Measurements from ENCODE around the gene PIGP. TPM values are rescaled to one million over a fixed set of nuclear protein-coding genes. Genes with fewer than 3 reads are reported as not detected.
A peak's percentile ranks its signal among the peaks of the same experiment; 100 is the strongest.

Gene PIGP
- total and polyA plus RNA-seq, 2 of the 13 experiments (the other 11 are each of a cell fraction or from before 2014, with no cell fraction given): 14.8 to 33.4 TPM

- TF ChIP-seq ZNF280B (CRISPR knock-in tag; IDR thresholded peaks at IDR 0.05; ENCODE audit: borderline replicate concordance) (no peak), ZNF589 (CRISPR knock-in tag; conservative IDR thresholded peaks at IDR 0.05) (no peak), ZNF740 (CRISPR knock-in tag; IDR thresholded peaks at IDR 0.05) (no peak), KDM5A (IDR thresholded peaks at IDR 0.05; ENCODE audit: borderline replicate concordance, low read length) (no peak), NR1H2 (CRISPR knock-in tag; IDR thresholded peaks at IDR 0.05; ENCODE audit: borderline replicate concordance, low read depth) (no peak), ELF4 (CRISPR knock-in tag; IDR thresholded peaks at IDR 0.05; ENCODE audit: borderline replicate concordance) (no peak), BHLHE40 (IDR thresholded peaks at IDR 0.05; ENCODE audit: low read length) (no peak), CREB1 (IDR thresholded peaks at IDR 0.05) (peak; percentile 58; the same call in 1 of the 2 replicates), CREB1 (CRISPR knock-in tag; IDR thresholded peaks at IDR 0.05) (no peak; the same call in 1 of the 2 replicates), ZNF44 (CRISPR knock-in tag; IDR thresholded peaks at IDR 0.05) (no peak), JDP2 (CRISPR knock-in tag; IDR thresholded peaks at IDR 0.05; ENCODE audit: borderline replicate concordance) (no peak), ZNF24 (IDR thresholded peaks at IDR 0.05) (peak; percentile 96), GABPA (IDR thresholded peaks at IDR 0.05; ENCODE audit: low read depth, low read length) (no peak), GABPA (CRISPR knock-in tag; IDR thresholded peaks at IDR 0.05; ENCODE audit: low read depth) (no peak), RBM39 (IDR thresholded peaks at IDR 0.05; ENCODE audit: low read depth, low read length, poor library complexity, severe bottlenecking) (no peak), ZBTB7B (CRISPR knock-in tag; IDR thresholded peaks at IDR 0.05) (no peak), HMGXB3 (CRISPR knock-in tag; IDR thresholded peaks at IDR 0.05; ENCODE audit: borderline replicate concordance) (no peak), ZNF570 (CRISPR knock-in tag; IDR thresholded peaks at IDR 0.05; ENCODE audit: borderline replicate concordance) (no peak), ZNF567 (CRISPR knock-in tag; IDR thresholded peaks at IDR 0.05; ENCODE audit: borderline replicate concordance) (no peak), CBX5 (CRISPR knock-in tag; IDR thresholded peaks at IDR 0.05; ENCODE audit: borderline replicate concordance) (no peak), ARID2 (CRISPR knock-in tag; IDR thresholded peaks at IDR 0.05; ENCODE audit: borderline replicate concordance) (no peak), ZNF468 (CRISPR knock-in tag; IDR thresholded peaks at IDR 0.05) (no peak), THAP8 (CRISPR knock-in tag; IDR thresholded peaks at IDR 0.05; ENCODE audit: borderline replicate concordance) (no peak), TERF1 (CRISPR knock-in tag; IDR thresholded peaks at IDR 0.05) (no peak)
Measured at GRCh38 chr21:37117204-37117603, 44.3 kb upstream of the PIGP start (continued).
